ENCODE measurements around the gene GTF2F2.

DNA sequence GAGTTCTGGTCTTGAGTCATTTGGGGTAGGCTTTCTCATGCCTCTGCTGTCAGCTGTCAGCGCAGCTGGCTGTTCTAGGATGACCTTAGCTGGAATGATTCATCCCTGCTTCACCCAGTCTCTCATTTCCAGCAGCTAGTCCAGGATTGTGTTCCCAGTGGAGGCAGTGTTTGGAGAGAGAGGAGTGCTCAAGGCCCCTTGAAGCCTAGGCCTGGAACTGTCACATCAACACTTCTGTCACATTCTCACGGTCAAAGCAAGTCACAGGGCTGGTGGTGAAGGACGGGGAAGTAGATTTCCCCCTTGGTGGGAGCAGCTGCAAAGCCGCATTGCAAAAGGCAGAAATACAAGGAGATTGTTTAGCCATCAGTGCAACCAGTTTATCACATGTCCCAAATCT is 205.5 kb downstream of the GTF2F2 start:
- TF ChIP-seq CTCF (IDR thresholded peaks at IDR 0.05) (no peak), MYC (IDR thresholded peaks at IDR 0.05; ENCODE audit: borderline replicate concordance, low read length) (no peak), BCL3 (IDR thresholded peaks at IDR 0.05) (no peak), BHLHE40 (IDR thresholded peaks at IDR 0.05; ENCODE audit: low read depth, low read length) (no peak), POLR2A (IDR thresholded peaks at IDR 0.05; ENCODE audit: low read length) (no peak), CHD2 (IDR thresholded peaks at IDR 0.05; ENCODE audit: low read length, partially characterized antibody) (no peak)

Measured in A549 (cell line).